Measurements from ENCODE around the gene B4GALNT1.
"Not testable (repeated sequence)": the region's sequence is repeated elsewhere in the genome, so short reads cannot be mapped to it uniquely, and the experiment has no call there.

B4GALNT1 gene

GRCh38 chr12:57607958-57608663 lies 24.9 kb downstream of the B4GALNT1 start:
- no peak for DNase-seq (ENCODE audit: low spot score)

- no peak for DNase-seq (ENCODE audit: low spot score)
Observed at GRCh38 chr12:57606821-57607220, 26.2 kb downstream of the B4GALNT1 start.

DNA sequence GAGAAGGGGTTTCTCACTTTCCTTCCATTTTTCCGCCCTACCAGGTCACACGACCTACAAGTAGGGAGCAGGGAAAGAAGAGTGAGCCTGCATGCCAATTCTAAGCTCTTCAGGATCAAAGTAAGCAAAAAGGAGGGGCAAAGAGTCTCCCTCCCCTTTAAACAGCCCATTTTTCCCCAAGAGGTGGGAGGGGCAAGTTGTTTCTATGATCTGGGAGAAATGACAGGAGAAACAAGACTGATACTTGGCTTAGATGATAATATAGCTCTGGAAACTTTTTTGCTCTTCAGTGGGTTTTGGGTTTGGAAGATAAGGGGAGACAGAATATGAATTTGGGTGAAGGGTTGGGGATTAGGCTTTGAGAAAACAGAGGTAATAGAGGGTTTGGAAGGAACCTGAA lies 26.6 kb downstream of the B4GALNT1 start:
- no peak for DNase-seq (ENCODE audit: low spot score)

GRCh38 chr12:57605811-57606311 lies 27.1 kb downstream of the B4GALNT1 start:
- DNase-seq (ENCODE audit: low spot score), result no peak

- no peak for DNase-seq (ENCODE audit: low spot score)
Observed at GRCh38 chr12:57604992-57605810, 27.8 kb downstream of the B4GALNT1 start.

GRCh38 chr12:57604454-57604991 lies 28.5 kb downstream of the B4GALNT1 start, which contains the start of gene DTX3:
TSS of gene DTX3 (plus strand) at chr12:57604824. CDS start at chr12:57606518, 1,694 bp downstream.
- no peak for DNase-seq (ENCODE audit: low spot score)

DNA sequence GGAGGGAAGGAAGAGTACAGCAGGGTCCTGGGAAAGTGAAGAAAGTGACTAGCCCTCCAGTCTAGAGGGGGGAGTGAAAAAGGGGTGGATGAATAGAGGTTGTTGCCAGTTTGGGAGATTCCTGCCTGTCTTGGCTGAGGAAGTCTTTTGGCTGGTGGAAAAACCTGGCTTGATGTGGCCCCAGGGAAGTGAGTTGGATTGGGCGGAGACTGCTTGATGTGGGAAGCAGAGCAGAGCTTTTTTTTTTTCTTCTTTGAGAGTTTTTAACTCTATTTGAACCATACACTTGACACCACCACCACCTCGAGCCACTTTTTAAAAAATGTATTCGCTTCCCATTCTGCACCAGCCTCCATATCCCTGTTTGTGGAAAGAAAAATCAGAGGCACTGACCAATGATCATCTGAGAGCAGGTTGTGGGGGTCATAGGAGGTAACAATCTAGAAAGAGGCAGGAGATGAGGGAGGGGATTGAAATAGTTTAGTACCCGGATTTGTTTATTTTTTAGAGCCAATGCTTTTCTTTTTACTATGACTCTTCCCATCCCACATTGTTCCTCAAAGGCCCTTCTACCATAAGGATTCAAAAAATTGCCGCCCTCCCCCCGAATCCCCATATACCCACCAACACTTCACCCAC lies 29.1 kb downstream of the B4GALNT1 start:
- DNase-seq (ENCODE audit: low spot score), result no peak

DNA sequence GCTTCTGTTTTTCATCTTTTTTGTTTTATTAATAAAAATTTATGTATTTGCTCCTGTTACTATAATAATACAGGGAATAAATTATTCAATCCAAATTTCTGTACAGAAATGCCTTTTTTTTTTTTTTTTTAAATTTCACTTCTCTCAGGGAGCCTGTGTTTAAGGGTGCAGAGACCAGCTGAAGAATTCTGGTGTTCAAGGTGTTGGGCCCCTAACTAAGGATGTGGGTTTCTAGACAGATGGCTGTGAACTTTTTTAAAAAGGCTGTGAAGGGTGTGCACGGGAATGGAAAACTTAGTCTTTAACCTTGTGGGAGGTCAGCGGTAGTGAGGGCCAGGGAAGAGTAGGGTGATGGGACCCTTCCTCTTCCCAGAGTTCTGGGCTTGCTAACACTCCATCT lies 29.7 kb downstream of the B4GALNT1 start:
- DNase-seq (ENCODE audit: low spot score), result no peak

DNA sequence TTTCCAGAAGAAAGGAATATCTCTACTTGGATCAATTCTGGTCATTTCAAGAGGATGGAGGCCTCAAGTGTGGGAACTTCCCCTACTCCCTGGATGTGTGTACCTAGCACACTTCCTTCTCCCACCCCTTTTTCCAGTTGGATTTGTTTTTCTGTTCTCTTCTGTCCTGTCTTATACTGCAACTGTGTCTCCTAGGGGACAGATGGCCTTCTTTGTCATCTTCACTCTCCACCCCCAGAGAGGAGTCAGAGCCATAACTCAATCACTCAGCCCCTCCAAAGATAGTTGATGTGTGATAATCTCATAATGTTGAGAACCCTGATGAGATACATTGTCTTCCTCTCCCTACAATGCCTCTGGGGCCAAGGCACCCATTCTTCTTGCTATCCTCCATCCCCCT lies 30.5 kb downstream of the B4GALNT1 start:
- DNase-seq (ENCODE audit: low spot score), result no peak

DNA sequence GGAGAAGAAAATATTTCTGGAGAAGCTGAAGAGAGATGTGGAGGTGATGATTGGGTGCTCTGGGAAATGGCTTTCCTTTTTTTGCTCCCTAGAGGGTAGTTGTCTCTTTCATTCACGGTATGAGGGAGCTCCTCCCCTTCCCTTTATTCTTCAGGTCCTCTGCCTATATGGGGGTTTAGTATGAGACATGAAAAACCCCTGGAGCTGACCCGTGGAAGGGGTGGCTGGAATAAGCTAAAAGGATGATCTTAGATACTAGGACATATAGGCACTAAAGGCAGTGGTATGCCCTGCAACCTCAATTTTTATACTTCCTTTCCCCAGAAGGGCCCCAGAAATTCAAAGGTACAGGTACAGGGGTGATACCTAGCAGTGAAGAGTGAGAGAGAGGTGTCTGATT lies 32.6 kb downstream of the B4GALNT1 start:
- no peak for DNase-seq (ENCODE audit: low spot score)

DNA sequence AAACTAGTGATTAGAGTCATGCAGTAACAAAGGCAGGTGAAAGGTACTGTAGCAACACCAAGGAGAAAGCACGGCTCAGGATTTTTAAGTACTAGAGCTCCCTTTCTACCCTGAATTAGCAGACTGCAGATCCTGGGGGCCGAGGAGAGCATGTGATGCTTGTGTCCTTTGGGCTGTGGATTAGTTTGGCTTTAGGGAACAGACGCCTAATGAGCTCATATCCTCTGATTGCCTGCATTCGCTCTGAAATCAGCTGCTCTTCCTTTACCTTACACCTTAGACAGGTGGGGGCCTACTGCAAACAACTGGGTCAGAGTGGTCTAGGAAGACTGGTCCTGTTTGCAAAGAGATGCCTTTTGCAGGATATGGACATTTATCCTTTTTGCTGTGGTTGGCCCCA lies 39.8 kb downstream of the B4GALNT1 start:
- DNase-seq (ENCODE audit: low spot score), result no peak

DNA sequence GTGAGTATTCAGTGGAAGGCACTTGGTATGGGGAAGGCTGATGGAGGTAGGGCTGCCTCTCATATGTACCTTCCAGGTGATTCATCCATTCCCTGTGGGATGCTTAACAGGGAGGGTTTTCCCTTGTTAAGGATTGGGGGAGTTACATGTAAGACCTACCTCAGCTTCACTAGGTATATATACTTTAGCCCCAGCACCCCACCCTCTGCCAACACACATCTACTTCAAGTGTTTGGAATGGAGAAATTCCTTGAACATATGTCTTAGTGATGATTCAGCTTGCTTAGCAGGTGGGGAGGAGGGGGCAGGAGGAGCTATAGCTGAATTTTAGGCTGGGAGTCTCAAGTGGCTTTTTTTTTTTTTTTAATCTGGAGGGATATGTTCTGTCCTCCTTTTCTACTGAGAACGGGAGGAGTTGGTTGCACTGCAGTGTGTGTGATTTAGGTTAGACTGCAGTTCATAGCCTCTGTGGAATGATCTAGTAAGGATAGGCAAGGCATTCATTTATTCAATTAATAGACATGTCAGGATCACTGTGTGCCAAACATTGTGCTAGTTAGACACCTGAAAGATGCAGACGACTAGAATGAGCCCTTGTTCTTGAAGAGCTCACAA lies 40.3 kb downstream of the B4GALNT1 start:
- no peak for DNase-seq (ENCODE audit: low spot score)

GRCh38 chr12:57591782-57592325 lies 41.1 kb downstream of the B4GALNT1 start:
- no peak for DNase-seq (ENCODE audit: low spot score)

- DNase-seq (ENCODE audit: low spot score), result peak; percentile 87
Observed at GRCh38 chr12:57590864-57591781, 41.9 kb downstream of the B4GALNT1 start, which contains the start of gene PIP4K2C. TSS of gene PIP4K2C (plus strand) at chr12:57591192. CDS start at chr12:57591290, 98 bp downstream.

- DNase-seq (ENCODE audit: low spot score), result no peak
Observed at GRCh38 chr12:57590479-57590863, 42.5 kb downstream of the B4GALNT1 start.

GRCh38 chr12:57588951-57589610 lies 43.9 kb downstream of the B4GALNT1 start:
- DNase-seq (ENCODE audit: low spot score), result not testable (repeated sequence)

DNA sequence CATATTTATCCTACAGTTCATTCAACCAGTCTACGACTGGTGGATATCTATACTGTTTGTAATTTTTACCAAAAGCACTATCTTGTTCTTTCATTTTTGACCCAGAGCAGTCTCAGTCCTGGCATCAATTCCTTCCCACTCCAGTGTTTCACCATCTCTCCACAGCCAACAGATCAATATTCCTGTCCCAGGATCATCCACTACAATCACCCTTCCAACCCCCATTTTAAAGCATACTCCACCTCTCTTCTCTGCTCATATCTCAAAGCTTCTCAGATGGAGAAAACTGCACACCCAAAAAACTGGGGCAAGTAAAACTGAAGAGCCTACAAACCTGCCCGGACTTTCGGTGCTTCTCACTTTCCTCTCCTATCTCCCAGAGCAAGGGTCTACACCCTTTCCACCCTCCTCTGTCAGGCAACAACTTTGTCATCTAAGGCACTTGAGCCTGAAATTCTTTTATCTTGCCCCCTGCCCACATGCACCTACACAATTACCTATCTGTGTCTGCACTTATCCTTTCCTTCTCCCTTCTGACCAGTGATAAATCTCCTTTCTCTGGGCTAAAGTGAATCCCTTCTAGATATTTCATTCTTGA lies 46.1 kb downstream of the B4GALNT1 start:
- no peak for DNase-seq (ENCODE audit: low spot score)

DNA sequence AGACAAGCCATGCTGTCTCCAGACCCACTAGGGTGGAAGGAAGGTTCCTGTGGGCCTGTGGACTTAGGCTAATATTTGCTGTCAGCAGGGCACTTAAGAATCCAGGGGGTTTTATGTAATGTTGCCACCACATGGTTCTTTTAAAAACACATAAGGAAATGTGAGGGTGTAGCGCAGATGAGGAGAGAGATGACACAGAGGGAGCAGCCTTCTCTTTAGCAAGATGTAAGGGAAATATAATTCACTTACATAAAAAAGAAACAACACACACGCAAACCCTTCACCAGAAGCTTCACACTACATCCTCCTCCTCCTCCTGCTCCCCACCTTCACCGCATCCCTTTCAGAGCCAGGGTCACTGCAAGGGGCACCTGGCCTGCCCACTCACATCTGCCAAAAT lies 46.9 kb downstream of the B4GALNT1 start:
- DNase-seq (ENCODE audit: low spot score), result no peak

DNA sequence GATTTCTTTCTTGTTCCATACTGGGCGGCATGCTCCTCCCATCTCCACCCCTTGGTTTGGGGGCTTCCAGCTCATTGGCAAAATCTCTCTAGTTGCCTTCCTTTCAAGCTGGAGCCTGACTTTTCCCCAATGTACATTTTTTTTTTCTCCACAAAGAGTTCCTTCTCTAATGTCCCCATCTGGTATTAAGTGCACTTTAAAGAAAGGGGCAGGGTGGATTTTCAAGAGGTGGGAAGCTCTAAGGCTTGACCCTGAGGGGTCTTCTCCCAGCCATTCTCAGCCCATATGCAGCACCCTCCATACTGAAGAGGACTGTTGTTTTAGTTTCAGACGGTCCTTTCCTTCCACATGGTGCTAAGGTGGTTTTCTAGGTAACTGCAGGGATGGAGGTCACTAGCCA lies 47.8 kb downstream of the B4GALNT1 start:
- DNase-seq (ENCODE audit: low spot score), result no peak

DNA sequence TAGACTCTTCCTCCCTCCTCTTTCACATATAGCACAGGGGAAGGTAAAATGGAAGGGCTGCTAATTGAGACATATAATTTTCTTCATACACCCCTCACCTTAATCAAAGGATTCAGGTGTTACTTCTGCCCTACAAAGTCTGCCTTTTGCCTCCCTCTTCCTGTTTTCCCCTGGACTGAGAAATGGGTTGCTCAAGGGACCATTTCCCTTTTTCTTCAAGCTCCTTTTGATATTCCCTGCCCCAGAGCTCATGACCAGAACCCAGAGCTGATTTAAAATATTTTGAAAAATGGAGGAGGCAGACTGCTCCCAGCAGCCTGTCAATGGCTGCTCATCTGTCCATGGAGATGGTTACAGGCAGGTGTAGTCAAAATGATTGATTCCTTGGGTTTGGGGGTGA lies 48.3 kb downstream of the B4GALNT1 start:
- DNase-seq (ENCODE audit: low spot score), result no peak
